HepG2 (cell line): ENCODE results near the gene SRXN1. TPM values are rescaled to one million over a fixed set of nuclear protein-coding genes. Genes with fewer than 3 reads are reported as not detected.

Source experiments
- ATAC-seq: fragments of 200-7000 bp; cut with Tn5 transposase; 3 replicates; pipeline ENCODE4 v1.9.1; 2020; ENCODE audit warnings: mild to moderate bottlenecking, moderate library complexity
- BruUV-seq: library from RNA; stranded (reverse); fragments of 400-500 nt; replicated peaks from 2 replicates; lab custom pipeline; 2021; lab: Mats Ljungman, UMichigan
- CTCF ChIA-PET: fragments of 300-600 bp; formaldehyde crosslinking; extraction: SDS; loops from one replicate; lab custom pipeline; 2021; ENCODE audit warnings: low total read pairs, inconsistent platforms, low intra/inter-chr PET ratio; lab: Yijun Ruan, JAX
- POLR2A ChIA-PET: fragments of 350-600 bp; sonication (Branson Sonifier 250); formaldehyde crosslinking; loops from one replicate; lab custom pipeline; 2020; ENCODE audit warnings: antibody characterized with exemption, inconsistent platforms; lab: Yijun Ruan, JAX
- DNase-seq: peaks from one replicate; pipeline ENCODE4 v3.0.0-alpha.2; 2015; ENCODE audit warnings: low spot score
- FAIRE-seq: peaks from 3 replicates; lab custom pipeline; 2011; peaks lifted over from hg19 to GRCh38; lab: Jason Lieb, UNC
- H2AFZ ChIP-seq: one replicate; pipeline ENCODE4 v1.6.1; 2011; ENCODE audit warnings: low read length, inconsistent platforms
- H3K27ac ChIP-seq: fragments of 300-600 bp; 3 replicates; pipeline ENCODE4 v1.8.0; 2011; ENCODE audit warnings: mixed run types, mild to moderate bottlenecking, mixed read lengths, low read length, inconsistent platforms; ENCODE audit not compliant: insufficient read depth; ENCODE audit errors: extremely low read length
- H3K27me3 ChIP-seq, 2 experiments: fragments of 200-600 bp in 1 of 2; 2 replicates in 1 of 2; 3 replicates in 1 of 2; pipeline versions ENCODE4 v1.6.0 to v1.8.0; 2011; ENCODE audit warnings: low read length in 2 of 2, mild to moderate bottlenecking in 2 of 2, moderate library complexity in 2 of 2, inconsistent platforms in 1 of 2; ENCODE audit not compliant: insufficient read depth in 2 of 2, control insufficient read depth in 1 of 2
- H3K36me3 ChIP-seq, 2 experiments: fragments of 200-600 bp in 1 of 2; replicated peaks in 1 of 2; 2 replicates in 1 of 2; 3 replicates in 1 of 2; pipeline versions ENCODE4 v1.5.1 to v1.8.0; 2011; ENCODE audit warnings: low read length in 2 of 2, inconsistent platforms in 1 of 2; ENCODE audit not compliant: insufficient read depth in 2 of 2, control insufficient read depth in 1 of 2
- H3K4me1 ChIP-seq: 2 replicates; pipeline ENCODE4 v1.5.1; 2012; ENCODE audit warnings: low read length, inconsistent platforms; ENCODE audit not compliant: insufficient read depth
- H3K4me2 ChIP-seq: 2 replicates; pipeline ENCODE4 v1.6.0; 2011; ENCODE audit warnings: low read depth, low read length, inconsistent platforms
- H3K4me3 ChIP-seq, 3 experiments: fragments of 200-600 bp in 1 of 3; sonication (generic), shearing (Covaris generic) in 1 of 3; replicated peaks in 1 of 3; 2 replicates each; pipeline ENCODE4 v1.5.1; 2011 to 2016; ENCODE audit warnings: low read length in 3 of 3, inconsistent platforms in 2 of 3, low read depth in 2 of 3, mild to moderate bottlenecking in 2 of 3, control low read depth in 1 of 3, mixed read lengths in 1 of 3; ENCODE audit not compliant: insufficient read depth in 1 of 3
- H3K79me2 ChIP-seq: one replicate; pipeline ENCODE4 v1.6.1; 2011; ENCODE audit warnings: low read length, inconsistent platforms; ENCODE audit not compliant: insufficient read depth
- H3K9ac ChIP-seq: 2 replicates; pipeline ENCODE4 v1.6.0; 2011; ENCODE audit warnings: mild to moderate bottlenecking, low read depth, low read length, inconsistent platforms; ENCODE audit not compliant: insufficient read depth
- H3K9me3 ChIP-seq: 2 replicates; pipeline ENCODE4 v1.5.1; 2012; ENCODE audit warnings: mild to moderate bottlenecking, low read length
- H4K20me1 ChIP-seq: 2 replicates; pipeline ENCODE4 v1.6.0; 2011; ENCODE audit warnings: inconsistent platforms, mild to moderate bottlenecking, low read length, moderate library complexity; ENCODE audit not compliant: insufficient read depth
- BHLHE40 ChIP-seq: IDR thresholded peaks from 2 replicates; pipeline ENCODE4 v1.6.1; 2011; ENCODE audit warnings: low read length, improper control_type of control experiment
- HOXA7 ChIP-seq: sonication (generic); formaldehyde crosslinking; IDR thresholded peaks from 2 replicates; pipeline ENCODE4 v1.8.1; 2022; ENCODE audit warnings: mild to moderate bottlenecking, missing genetic modification reagents, moderate library complexity
- PBX3 ChIP-seq: sonication (generic); formaldehyde crosslinking; IDR thresholded peaks from 2 replicates; pipeline ENCODE4 v1.8.1; 2023; ENCODE audit warnings: missing genetic modification reagents, inconsistent platforms, borderline replicate concordance
- REL ChIP-seq: sonication (generic); formaldehyde crosslinking; conservative IDR thresholded peaks from 2 replicates; pipeline ENCODE4 v1.8.0; 2022; ENCODE audit warnings: mild to moderate bottlenecking, missing genetic modification reagents, moderate library complexity
- SP140L ChIP-seq: sonication (generic); formaldehyde crosslinking; IDR thresholded peaks from 2 replicates; pipeline ENCODE4 v1.4.0; 2020; ENCODE audit warnings: missing genetic modification reagents, borderline replicate concordance
- U2AF1 ChIP-seq: fragments of 200-400 bp; formaldehyde crosslinking; optimal IDR thresholded peaks from 2 replicates; pipeline ENCODE3; 2017; ENCODE audit warnings: mild to moderate bottlenecking, low read depth, low read length
- ZEB1 ChIP-seq: IDR thresholded peaks from 2 replicates; pipeline ENCODE4 v1.6.1; 2012; ENCODE audit warnings: mild to moderate bottlenecking, low read depth, inconsistent platforms; ENCODE audit not compliant: insufficient replicate concordance
- ZMAT3 ChIP-seq: sonication (generic); formaldehyde crosslinking; conservative IDR thresholded peaks from 2 replicates; pipeline ENCODE4 v1.7.0; 2021; ENCODE audit warnings: missing genetic modification reagents
- ZNF124 ChIP-seq: sonication (generic); formaldehyde crosslinking; IDR thresholded peaks from 2 replicates; pipeline ENCODE4 v1.4.0; 2020; ENCODE audit warnings: missing genetic modification reagents
- ZNF18 ChIP-seq: sonication (generic); formaldehyde crosslinking; IDR thresholded peaks from 2 replicates; pipeline ENCODE4 v1.8.0; 2022; ENCODE audit warnings: mild to moderate bottlenecking, missing genetic modification reagents; ENCODE audit not compliant: insufficient replicate concordance
- ZNF343 ChIP-seq: sonication (generic); formaldehyde crosslinking; IDR thresholded peaks from 2 replicates; pipeline ENCODE4 v1.4.0; 2020; ENCODE audit warnings: mild to moderate bottlenecking, missing genetic modification reagents
- ZNF644 ChIP-seq: IDR thresholded peaks from 2 replicates; pipeline ENCODE4 v1.6.1; 2016; ENCODE audit warnings: low read depth
- ZNF800 ChIP-seq: sonication (generic); formaldehyde crosslinking; IDR thresholded peaks from 2 replicates; pipeline ENCODE4 v1.4.0; 2020; ENCODE audit warnings: missing genetic modification reagents
- WGBS: methylation state at CpG from one replicate; pipeline ENCODE4 v1.1.6; 2017; ENCODE audit warnings: low lambda C conversion rate; 5-methylcytosine and 5-hydroxymethylcytosine counted together
- in situ Hi-C: cut with HindIII; loops from 2 replicates; pipeline ENCODE4 v1.10.0; 2017; ENCODE audit warnings: low pct_unique_long_range_greater_than_20kb; ENCODE audit not compliant: extremely low pct_ligation_motif_present
- intact Hi-C: fragments of 100-400 bp; cut with micrococcal nuclease; formaldehyde crosslinking; loops from one replicate; pipeline ENCODE4 v1.10.0; 2022; ENCODE audit not compliant: unreplicated experiment
- polyA plus RNA-seq, 8 experiments: library from polyadenylated mRNA; depleted of rRNA in 3 of 8; stranded (reverse) in 7 of 8; unstranded in 1 of 8; fragments of >200 nt; fragmentation: Illumina TruSeq in 4 of 8; extraction: Trizol in 4 of 8; gene quantifications; 2 replicates each; pipeline versions ENCODE4 v1.2.1 to v1.2.3, GENCODE V29; 2011 to 2016; ENCODE audit warnings: low read depth in 4 of 8, missing spikeins in 1 of 8, mixed read lengths in 1 of 8; ENCODE audit not compliant: insufficient read depth in 1 of 8
- total RNA-seq, 5 experiments: library from RNA; depleted of rRNA; stranded (reverse); fragments of >200 nt; fragmentation: Illumina TruSeq; extraction: Trizol; gene quantifications; 2 replicates each; pipeline ENCODE4 v1.2.3, GENCODE V29; 2016; ENCODE audit warnings: low read depth in 1 of 5

The SRXN1 gene
- total and polyA plus RNA-seq, 2 of the 13 experiments (the other 11 are each of a cell fraction or from before 2014, with no cell fraction given), result 29.9 to 87.7 TPM

- in situ Hi-C loops (no loop called here), intact Hi-C loops (no loop called here)
- TF ChIP-seq ZMAT3 (CRISPR knock-in tag) (no peak), BHLHE40 (no peak), PBX3 (no peak), SP140L (CRISPR knock-in tag) (no peak), ZNF343 (no peak), ZNF18 (CRISPR knock-in tag) (no peak), ZEB1 (no peak), ZNF124 (no peak), REL (CRISPR knock-in tag) (no peak), ZNF644 (CRISPR knock-in tag) (no peak), U2AF1 (no peak), ZNF800 (CRISPR knock-in tag) (no peak), HOXA7 (CRISPR knock-in tag) (no peak)
- no peaks in the 10 kb centered on the region for H4K20me1 ChIP-seq
- no peaks in the 10 kb centered on the region for H3K9me3 ChIP-seq
- WGBS, result 37% methylated on average over 8 of the region's 8 CpGs
- peaks cover 13% of the 10 kb centered on the region for H3K4me1 ChIP-seq
- no peak for DNase-seq
- no peak overlapping the region for H3K4me3 ChIP-seq
- H3K27me3 ChIP-seq, result peaks cover 25 to 76% of the 10 kb centered on the region in 2 experiments
- no peak overlapping the region for H3K27ac ChIP-seq
- H3K79me2 ChIP-seq, result no peaks in the 10 kb centered on the region
- H3K36me3 ChIP-seq, result no peaks in the 10 kb centered on the region
- ChIA-PET POLR2A (no interaction called here), CTCF (no interaction called here)
- ATAC-seq, result no peak
- no TSS peak for BruUV-seq
- no peak overlapping the region for H3K4me2 ChIP-seq
- no peak overlapping the region for H3K9ac ChIP-seq
- FAIRE-seq, result no peak
- no peak overlapping the region for H2AFZ ChIP-seq
Observed at GRCh38 chr20:608970-609369, 44.0 kb downstream of the SRXN1 start.
